Heart right ventricle (tissue), 16 donors: ENCODE results near the gene TKFC. TPM values are rescaled to one million over a fixed set of nuclear protein-coding genes. Genes with fewer than 3 reads are reported as not detected.

Source experiments
- ATAC-seq, 8 donors: fragments of 200-7000 bp; cut with Tn5 transposase; one replicate each; pipeline ENCODE4 v1.9.1; 2020; ENCODE audit warnings: mild to moderate bottlenecking in 8 of 8, moderate library complexity in 8 of 8, moderate number of reproducible peaks in 1 of 8
- DNase-seq, 2 donors: peaks; one replicate each; pipeline ENCODE4 v3.0.0-alpha.2; 2020
- H3K27ac ChIP-seq, 10 donors: fragments of 200-600 bp; sonication (generic) in 2 of 10; one replicate each; pipeline versions ENCODE4 v1.5.0 to v1.8.0; 2020 to 2022; ENCODE audit warnings: mild to moderate bottlenecking in 3 of 10
- H3K27me3 ChIP-seq, 7 donors: fragments of 200-600 bp; one replicate each; pipeline ENCODE4 v1.8.0; 2021 to 2022; ENCODE audit warnings: mild to moderate bottlenecking in 2 of 7
- H3K36me3 ChIP-seq, 9 donors: fragments of 200-600 bp; sonication (generic) in 1 of 9; one replicate each; pipeline versions ENCODE4 v1.5.0 to v1.8.0; 2020 to 2022; ENCODE audit warnings: mild to moderate bottlenecking in 2 of 9
- H3K4me1 ChIP-seq, 9 donors: fragments of 200-600 bp; sonication (generic) in 1 of 9; one replicate each; pipeline versions ENCODE4 v1.5.0 to v1.8.0; 2020 to 2022; ENCODE audit warnings: mild to moderate bottlenecking in 4 of 9
- H3K4me3 ChIP-seq, 10 donors: fragments of 200-600 bp; sonication (generic) in 2 of 10; one replicate each; pipeline versions ENCODE4 v1.5.0 to v1.8.0; 2020 to 2022; ENCODE audit warnings: mild to moderate bottlenecking in 7 of 10, moderate library complexity in 2 of 10
- H3K9me3 ChIP-seq, 11 donors: fragments of 200-600 bp in 10 of 11; sonication (generic) in 2 of 11; one replicate each; pipeline versions ENCODE4 v1.5.0 to v1.8.0; 2013 to 2022; ENCODE audit warnings: mild to moderate bottlenecking in 2 of 11, control low read depth in 1 of 11, moderate library complexity in 1 of 11
- WGBS, 2 donors: extraction: QIAGEN DNeasy Blood & Tissue Kit; methylation state at CpG; one replicate each; pipeline ENCODE4 v1.1.7; 2013; ENCODE audit warnings: inconsistent platforms in 1 of 2; 5-methylcytosine and 5-hydroxymethylcytosine counted together
- intact Hi-C, 10 donors: fragments of 100-400 bp; cut with DNase I; formaldehyde crosslinking; loops; one replicate each; pipeline versions ENCODE4 v1.11.1 to v1.14.2; 2022
- polyA plus RNA-seq, 2 donors: library from polyadenylated mRNA; stranded (reverse); fragments of 200-250 nt; gene quantifications; one replicate each; pipeline ENCODE4 v1.2.3, GENCODE V29; 2013
- total RNA-seq, 10 donors: library from RNA; stranded (reverse); fragmentation: NEBNext Ultra II Directional in 3 of 10; extraction: Animal tissue kit (Norgen Biotek cat#: 25700) in 3 of 10; gene quantifications; one replicate each; pipeline versions ENCODE4 v1.2.1 to v1.2.4, GENCODE V29; 2021 to 2023
- TF ChIP-seq, protein P1 (sequence below), 9 donors: fragments of 200-600 bp; sonication (generic) in 2 of 9; IDR thresholded peaks; one replicate each; pipeline versions ENCODE4 v1.5.0 to v1.8.0; 2021 to 2022; ENCODE audit warnings: antibody characterized with exemption in 9 of 9, mild to moderate bottlenecking in 5 of 9, moderate library complexity in 1 of 9
- donor health status: Arrhythmogenic right ventricular cardiomyopathy.
- donor health status: ischemic (EF 13 %, LVEDD 7.1; RV severe dilation, severe dysfunction).
- donor health status: healthy with polysubstance abuse.
- donor health status: DM: no; HTN: yes; CAD: no.
- donor health status: DM: no; HTN: no; CAD: no.
- donor health status: ischemic (EF 25% LVEDD 6.9; RV normal size, moderate dysfunction).
- donor health status: ischemic (EF 25% LVEDD 5.7; RV mildly dilated, moderate dysfunction).
- donor health status: healthy.
- donor health status: DM: yes; HTN: yes; CAD: no.
- donor health status: Ischemic cardiomyopathy.
- donor health status: ischemic (EF 35%, LVEDD 5.7; RV mildly dilated, moderate dysfunction).
- donor health status: nonischemic (EF 11% LVEDD 7.7; RV severe dilation, severe dysfunction).
- donor health status: DM: yes; HTN: yes; CAD: no.
- donor health status: PGD.
- donor health status: ischemic (EF 29% LVEDD 5.4; RV normal size, mild dysfunction).
- donor health status: nonischemic (EF 23%, LVEDD 6.1; RV moderate dilation, normal function).

Gene TKFC
- total and polyA plus RNA-seq, 12 donors: 11.8 to 26.1 (median 19.7) TPM

DNA sequence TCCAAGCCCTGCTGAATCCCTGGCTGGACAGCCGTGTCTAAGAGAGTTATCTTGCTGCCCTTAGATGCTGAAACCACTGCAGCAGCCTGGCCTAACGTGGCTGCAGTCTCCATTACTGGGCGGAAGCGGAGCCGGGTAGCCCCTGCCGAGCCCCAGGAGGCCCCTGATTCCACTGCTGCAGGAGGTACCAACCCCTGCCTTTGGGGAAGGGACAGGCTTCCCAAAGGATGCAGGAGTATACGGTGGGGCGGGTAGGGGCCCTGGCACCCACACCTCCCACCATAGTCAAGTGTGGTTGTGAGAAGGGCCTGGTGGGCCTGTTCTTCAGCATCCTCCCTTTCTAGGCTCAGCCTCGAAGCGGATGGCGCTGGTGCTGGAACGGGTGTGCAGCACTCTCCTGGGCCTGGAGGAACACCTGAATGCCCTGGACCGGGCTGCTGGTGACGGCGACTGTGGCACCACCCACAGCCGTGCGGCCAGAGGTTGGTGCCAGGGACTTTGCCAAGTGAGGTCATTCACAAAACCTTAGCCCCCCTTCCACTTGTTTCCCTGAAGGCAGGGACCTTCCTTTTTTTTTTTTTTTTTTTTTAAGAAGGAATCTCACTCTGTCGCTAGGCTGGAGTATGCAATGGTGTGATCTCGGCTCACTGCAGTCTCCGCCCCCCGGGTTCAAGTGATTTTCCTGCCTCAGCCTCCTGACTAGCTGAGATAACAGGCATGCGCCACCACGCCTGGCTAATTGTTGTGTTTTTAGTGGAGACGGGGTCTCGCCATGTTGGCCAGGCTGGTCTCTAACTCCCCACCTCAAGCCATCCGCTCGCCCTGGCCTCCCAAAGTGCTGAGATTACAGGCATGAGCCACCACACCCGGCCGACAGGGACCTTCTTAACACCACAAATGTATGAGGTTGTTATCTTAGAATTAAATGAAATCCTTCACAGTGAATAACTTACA, 11.0 kb downstream of the TKFC start:
- no peak for ATAC-seq
- H3K36me3 ChIP-seq: peaks cover 0 to 78% (median 0%) of the 10 kb centered on the region in 9 donors
- intact Hi-C loops: no loop called here
- H3K9me3 ChIP-seq: no peaks in the 10 kb centered on the region
- TF ChIP-seq, protein P1, sequence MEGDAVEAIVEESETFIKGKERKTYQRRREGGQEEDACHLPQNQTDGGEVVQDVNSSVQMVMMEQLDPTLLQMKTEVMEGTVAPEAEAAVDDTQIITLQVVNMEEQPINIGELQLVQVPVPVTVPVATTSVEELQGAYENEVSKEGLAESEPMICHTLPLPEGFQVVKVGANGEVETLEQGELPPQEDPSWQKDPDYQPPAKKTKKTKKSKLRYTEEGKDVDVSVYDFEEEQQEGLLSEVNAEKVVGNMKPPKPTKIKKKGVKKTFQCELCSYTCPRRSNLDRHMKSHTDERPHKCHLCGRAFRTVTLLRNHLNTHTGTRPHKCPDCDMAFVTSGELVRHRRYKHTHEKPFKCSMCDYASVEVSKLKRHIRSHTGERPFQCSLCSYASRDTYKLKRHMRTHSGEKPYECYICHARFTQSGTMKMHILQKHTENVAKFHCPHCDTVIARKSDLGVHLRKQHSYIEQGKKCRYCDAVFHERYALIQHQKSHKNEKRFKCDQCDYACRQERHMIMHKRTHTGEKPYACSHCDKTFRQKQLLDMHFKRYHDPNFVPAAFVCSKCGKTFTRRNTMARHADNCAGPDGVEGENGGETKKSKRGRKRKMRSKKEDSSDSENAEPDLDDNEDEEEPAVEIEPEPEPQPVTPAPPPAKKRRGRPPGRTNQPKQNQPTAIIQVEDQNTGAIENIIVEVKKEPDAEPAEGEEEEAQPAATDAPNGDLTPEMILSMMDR (IDR thresholded peaks at IDR 0.05): no peak
- H3K27ac ChIP-seq: no peak overlapping the region
- WGBS, 2 donors: 94 to 95% methylated on average over 29 of the region's 29 CpGs
- DNase-seq: no peak
- peaks cover 0 to 11% (median 0%) of the 10 kb centered on the region in 9 donors for H3K4me1 ChIP-seq
- H3K4me3 ChIP-seq: no peak overlapping the region
- H3K27me3 ChIP-seq: no peaks in the 10 kb centered on the region

DNA sequence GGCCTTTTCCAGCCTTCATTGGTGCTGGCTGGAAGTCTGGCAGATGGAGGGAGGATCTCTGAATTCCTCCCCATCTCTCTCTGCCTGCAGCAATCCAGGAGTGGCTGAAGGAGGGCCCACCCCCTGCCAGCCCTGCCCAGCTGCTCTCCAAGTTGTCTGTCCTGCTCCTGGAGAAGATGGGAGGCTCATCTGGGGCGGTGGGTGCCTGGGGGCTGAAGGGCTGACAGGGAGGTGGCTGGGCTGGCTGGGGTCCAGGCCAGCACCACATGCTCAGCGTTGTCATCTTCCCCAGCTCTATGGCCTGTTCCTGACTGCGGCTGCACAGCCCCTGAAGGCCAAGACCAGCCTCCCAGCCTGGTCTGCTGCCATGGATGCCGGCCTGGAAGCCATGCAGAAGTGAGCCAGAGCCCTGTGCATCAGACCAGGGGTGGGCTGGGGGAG, 12.2 kb downstream of the TKFC start:
- intact Hi-C loops: no loop called here
- DNase-seq: no peak
- 58 to 60% methylated on average over 4 of the region's 4 CpGs for WGBS, 2 donors
- no peaks in the 10 kb centered on the region for H3K27me3 ChIP-seq
- no peaks in the 10 kb centered on the region for H3K9me3 ChIP-seq
- H3K36me3 ChIP-seq: peaks cover 0 to 80% (median 6%) of the 10 kb centered on the region in 9 donors
- peaks cover 0 to 11% (median 0%) of the 10 kb centered on the region in 9 donors for H3K4me1 ChIP-seq
- TF ChIP-seq, protein P1 (IDR thresholded peaks at IDR 0.05): no peak
- H3K27ac ChIP-seq: no peak overlapping the region
- H3K4me3 ChIP-seq: no peak overlapping the region
- ATAC-seq: no peak

DNA sequence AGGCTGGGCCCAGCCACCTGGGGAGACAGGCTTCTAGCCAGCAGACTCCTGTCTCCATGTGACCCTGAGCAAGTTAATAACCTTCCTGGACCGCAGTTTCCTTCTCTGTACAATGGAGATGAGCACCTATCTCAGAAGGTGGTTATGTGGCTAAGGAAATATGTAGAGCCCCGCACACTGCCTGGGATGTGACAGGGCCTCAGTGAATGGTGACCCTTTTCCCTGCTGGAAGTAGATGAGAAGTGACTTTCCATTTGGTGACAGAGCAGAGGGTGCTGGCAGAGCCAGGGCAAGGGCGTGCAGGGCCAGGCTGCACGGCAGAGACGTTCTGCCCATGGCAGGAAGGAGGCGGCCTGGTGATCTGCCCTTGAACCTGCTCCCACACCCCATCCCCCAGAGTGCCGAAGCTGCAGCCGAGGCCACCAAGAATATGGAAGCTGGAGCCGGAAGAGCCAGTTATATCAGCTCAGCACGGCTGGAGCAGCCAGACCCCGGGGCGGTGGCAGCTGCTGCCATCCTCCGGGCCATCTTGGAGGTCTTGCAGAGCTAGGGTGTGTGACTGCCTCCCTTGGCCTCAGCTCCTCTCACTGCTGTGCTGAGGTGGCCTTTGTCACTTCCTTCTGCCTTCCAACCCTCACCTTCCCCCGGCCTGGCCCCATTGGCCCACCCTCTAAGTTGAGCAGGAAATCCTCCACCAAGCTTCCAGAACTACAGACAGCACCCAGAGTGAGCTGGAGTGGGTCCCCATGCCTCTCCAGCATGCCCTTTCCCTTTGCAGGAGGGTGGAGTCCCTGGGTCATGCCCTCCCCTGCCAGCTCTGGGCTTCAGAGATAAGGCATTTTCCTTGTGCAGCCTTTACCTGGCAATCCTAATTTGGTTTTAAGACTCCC, 13.2 kb downstream of the TKFC start:
- no peak overlapping the region for H3K4me3 ChIP-seq
- peaks cover 0 to 11% (median 0%) of the 10 kb centered on the region in 9 donors for H3K4me1 ChIP-seq
- intact Hi-C loops: no loop called here
- no peak overlapping the region for H3K27ac ChIP-seq
- peaks cover 0 to 90% (median 6%) of the 10 kb centered on the region in 9 donors for H3K36me3 ChIP-seq
- H3K27me3 ChIP-seq: no peaks in the 10 kb centered on the region
- ATAC-seq: no peak
- no peak for DNase-seq
- H3K9me3 ChIP-seq: no peaks in the 10 kb centered on the region
- WGBS, 2 donors: 83 to 84% methylated on average over 14 of the region's 14 CpGs
- TF ChIP-seq, protein P1 (IDR thresholded peaks at IDR 0.05): no peak

DNA sequence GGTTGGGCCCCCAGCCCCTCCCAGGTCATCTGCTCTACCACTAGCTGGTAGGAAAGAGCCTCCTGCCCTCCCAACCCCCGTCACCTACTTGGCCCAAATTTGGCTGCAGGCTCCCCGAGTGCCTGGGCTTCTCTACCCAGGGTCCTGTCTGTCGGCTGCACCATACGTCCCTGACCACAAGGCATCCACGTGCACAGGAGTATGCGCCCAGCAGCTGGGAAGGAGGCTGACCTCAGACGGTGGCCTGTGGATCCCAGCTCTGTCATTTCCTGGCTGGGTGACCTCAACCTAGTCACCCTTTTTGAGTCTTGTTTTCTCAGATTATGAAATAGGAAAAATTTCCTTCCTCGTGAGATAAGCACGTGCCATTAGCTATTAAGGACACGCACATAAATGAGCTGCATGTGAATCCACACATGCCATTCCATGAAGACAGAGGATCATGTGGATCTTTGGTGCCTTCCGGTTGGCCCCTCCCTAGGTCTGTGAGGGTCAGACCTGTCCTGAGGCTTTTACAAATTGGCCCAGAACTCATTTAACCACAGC, 15.0 kb downstream of the TKFC start:
- Histone ChIP-seq H3K27ac (peak overlapping the region in 1 of 10 donors; percentile 52), H3K9me3 (no peaks in the 10 kb centered on the region), H3K4me1 (peaks cover 0 to 11% (median 0%) of the 10 kb centered on the region in 9 donors), H3K36me3 (peaks cover 0 to 95% (median 6%) of the 10 kb centered on the region in 9 donors), H3K4me3 (no peak overlapping the region), H3K27me3 (no peaks in the 10 kb centered on the region)
- ATAC-seq (peak in 5 of 8 donors; percentile 38 to 66 (median 57)), DNase-seq (no peak)
- intact Hi-C loops: no loop called here
- TF ChIP-seq, protein P1 (IDR thresholded peaks at IDR 0.05): no peak
- WGBS, 2 donors: 56 to 71% methylated on average over 11 of the region's 11 CpGs
